ENCODE results near the gene BARX1.
"Not testable (repeated sequence)": the region's sequence is repeated elsewhere in the genome, so short reads cannot be mapped to it uniquely, and the experiment has no call there.

Gene BARX1

DNA sequence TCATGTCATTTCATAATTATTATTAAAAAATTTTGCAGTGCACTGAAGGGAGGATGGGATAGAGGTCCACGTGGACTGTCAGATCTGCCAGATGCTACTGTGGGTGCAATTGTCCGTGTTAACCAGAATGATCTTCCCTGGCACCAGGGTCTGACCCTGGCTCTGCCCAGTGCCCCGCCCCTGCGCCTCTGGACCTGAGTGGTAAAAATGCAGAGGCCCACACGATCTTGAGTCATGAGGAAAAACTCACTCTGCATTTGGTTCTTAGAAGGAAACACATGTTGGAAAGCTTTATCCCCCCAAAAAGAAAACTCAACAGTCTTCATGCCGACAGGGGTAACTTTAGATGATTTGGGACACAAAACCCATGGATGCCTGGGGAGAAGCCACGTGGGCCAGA lies 20.1 kb upstream of the BARX1 start:
- no peaks in the 10 kb centered on the region for H3K4me1 Mint-ChIP-seq (ENCODE audit: low read depth)
- peaks cover 8% of the 10 kb centered on the region for H3K9me3 Mint-ChIP-seq (ENCODE audit: low read depth)
- H3K36me3 Mint-ChIP-seq: peaks cover 4% of the 10 kb centered on the region
- peaks cover 14% of the 10 kb centered on the region for H3K27me3 Mint-ChIP-seq
- no peak overlapping the region for H3K27ac Mint-ChIP-seq
- H3K4me3 Mint-ChIP-seq: no peak overlapping the region

DNA sequence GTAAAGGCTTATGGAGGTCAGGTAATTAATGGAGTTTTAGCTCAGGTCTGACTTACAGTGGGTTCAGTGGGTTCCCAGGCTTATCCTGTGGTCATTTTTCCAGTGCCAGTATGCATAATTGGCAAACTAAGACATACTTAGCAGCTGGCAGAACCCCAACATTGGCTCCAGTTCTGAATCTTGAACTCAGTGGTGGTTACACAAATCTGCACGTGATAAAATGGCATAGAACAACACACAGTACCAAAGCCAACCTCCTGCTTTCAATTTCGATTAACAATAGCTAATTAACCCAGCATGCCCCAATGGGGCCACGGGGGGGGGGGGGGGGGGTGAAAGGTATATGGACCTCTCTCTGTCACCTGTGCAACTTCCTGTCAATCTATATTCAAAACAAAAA lies 19.0 kb upstream of the BARX1 start:
- Mint-ChIP-seq H3K27me3 (peaks cover 8% of the 10 kb centered on the region), H3K9me3 (ENCODE audit: low read depth) (peaks cover 8% of the 10 kb centered on the region), H3K4me1 (ENCODE audit: low read depth) (no peaks in the 10 kb centered on the region)

DNA sequence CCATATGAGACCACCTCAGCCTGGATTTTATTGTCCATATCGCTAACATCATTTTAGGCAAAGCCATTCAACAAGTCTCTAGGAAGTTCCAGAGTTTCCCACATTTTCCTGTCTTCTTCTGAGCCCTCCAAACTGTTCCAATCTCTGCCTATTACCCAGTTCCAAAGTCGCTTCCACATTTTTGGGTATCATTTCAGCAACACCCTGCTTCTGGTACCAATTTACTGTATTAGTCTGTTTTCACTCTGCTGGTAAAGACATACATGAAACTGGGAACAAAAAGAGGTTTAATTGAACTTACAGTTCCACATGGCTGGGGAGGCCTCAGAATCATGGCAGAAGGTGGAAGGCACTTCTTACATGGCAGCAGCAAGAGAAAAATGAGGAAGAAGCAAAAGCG lies 17.5 kb upstream of the BARX1 start:
- H3K27ac Mint-ChIP-seq; H3K27me3 Mint-ChIP-seq; H3K4me3 Mint-ChIP-seq; H3K4me1 Mint-ChIP-seq (ENCODE audit: low read depth); H3K9me3 Mint-ChIP-seq (ENCODE audit: low read depth); H3K36me3 Mint-ChIP-seq: not testable (repeated sequence)

More for the DNA sequence above, 19.0 kb upstream of the BARX1 start:
- no peak overlapping the region for H3K4me3 Mint-ChIP-seq
- no peak overlapping the region for H3K27ac Mint-ChIP-seq
- H3K36me3 Mint-ChIP-seq: peaks cover 4% of the 10 kb centered on the region

DNA sequence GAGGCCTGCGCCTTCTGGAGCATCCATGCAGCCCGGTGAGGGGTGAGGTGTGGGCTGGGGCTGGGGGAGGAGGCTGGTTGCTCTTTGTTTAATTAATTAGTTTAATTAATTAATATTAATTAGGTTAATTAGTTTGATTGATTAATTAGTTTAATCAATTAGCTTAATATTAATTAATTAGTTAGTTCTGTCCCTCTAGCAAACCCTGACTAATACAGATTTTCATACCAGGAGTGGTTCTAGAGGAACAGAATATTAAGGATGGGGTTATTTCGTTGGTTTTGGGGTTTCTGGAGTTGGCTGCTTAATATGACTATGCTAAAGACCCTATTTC lies 14.1 kb upstream of the BARX1 start:
- Mint-ChIP-seq H3K36me3 (peaks cover 2% of the 10 kb centered on the region), H3K4me1 (ENCODE audit: low read depth) (no peaks in the 10 kb centered on the region), H3K27me3 (peaks cover 9% of the 10 kb centered on the region), H3K4me3 (no peak overlapping the region), H3K27ac (no peak overlapping the region), H3K9me3 (ENCODE audit: low read depth) (peaks cover 8% of the 10 kb centered on the region)

DNA sequence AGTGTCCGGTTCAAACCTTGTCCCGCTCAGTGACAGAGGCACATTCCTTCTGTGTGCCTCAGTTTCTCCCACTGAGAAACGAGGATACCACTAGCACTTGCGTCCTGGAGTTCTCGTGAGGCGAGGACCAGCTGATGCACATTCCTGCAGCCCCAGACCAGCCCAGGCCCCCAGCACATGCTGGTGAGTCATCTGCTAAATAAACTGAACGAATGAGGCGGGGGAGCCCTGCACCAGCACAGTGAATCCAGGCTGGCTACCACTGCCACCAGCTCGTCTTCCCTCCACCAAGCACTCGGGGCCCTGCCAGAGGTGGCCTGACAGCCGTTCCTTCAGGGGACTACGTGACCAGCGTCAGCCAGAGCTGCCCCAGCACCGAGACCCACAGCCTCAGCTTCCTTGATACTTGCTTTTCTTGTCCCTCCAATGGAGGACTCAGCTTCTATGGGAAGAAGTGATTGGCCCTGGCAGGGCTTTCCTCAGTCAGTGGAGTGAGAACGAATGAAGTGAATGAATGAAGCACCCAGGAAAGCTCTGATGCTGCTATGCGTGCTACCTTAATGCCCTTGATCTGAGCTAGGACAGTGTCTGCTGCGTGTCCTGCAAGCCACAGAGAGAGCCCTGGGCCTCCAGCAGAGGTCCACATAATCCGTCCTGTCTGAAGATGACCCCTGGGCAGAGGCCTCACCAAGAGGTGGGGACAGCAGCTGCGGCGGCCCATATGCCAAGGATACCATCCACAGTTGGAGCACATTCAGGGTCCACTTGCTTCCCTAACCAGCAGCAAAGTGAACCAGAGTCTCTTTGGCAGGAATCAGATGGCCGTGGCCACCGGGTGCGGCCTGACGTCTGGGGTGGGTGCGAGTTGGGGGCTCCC lies 13.5 kb upstream of the BARX1 start:
- peaks cover 8% of the 10 kb centered on the region for H3K9me3 Mint-ChIP-seq (ENCODE audit: low read depth)
- H3K4me3 Mint-ChIP-seq: no peak overlapping the region
- H3K4me1 Mint-ChIP-seq (ENCODE audit: low read depth): no peaks in the 10 kb centered on the region
- H3K27me3 Mint-ChIP-seq: peaks cover 9% of the 10 kb centered on the region
- H3K36me3 Mint-ChIP-seq: peaks cover 2% of the 10 kb centered on the region
- no peak overlapping the region for H3K27ac Mint-ChIP-seq

DNA sequence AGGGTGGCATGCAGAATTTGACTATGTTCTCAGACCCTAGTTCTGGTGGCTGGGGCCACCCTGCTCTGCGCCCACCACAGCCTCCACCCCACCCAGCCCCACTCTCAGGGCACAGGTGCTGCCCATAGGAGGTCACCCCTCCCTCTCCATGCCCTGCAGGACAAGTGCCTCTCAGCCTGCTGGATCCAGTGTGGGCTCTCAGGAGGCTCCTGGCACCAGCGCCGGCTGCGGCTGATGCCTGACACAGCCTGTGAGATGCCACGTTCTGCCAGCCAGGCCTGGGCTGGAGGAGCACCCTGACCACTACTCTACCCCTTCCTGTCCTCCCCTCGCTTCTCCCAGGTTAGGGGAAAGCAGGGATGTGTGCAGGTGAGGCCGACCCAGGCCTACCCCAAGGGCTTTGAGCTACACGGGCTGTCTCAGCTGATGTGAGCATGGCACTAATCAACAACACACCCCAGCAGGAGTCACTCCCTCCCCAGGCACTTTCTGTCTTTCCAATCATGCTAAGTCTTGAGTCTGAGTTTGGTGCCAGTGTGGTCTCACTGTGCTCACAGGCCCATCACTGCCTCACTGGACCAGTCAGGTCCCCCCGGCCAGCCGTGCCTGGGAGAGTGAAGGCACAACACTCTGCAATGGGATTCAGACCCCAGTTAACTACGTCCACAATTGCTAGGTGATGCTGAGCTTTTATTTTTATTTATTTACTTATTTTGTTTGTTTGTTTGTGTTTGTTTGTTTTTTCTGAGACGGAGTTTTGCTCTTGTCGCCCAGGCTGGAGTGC lies 12.1 kb upstream of the BARX1 start:
- no peak overlapping the region for H3K4me3 Mint-ChIP-seq
- H3K27me3 Mint-ChIP-seq: peaks cover 13% of the 10 kb centered on the region
- H3K27ac Mint-ChIP-seq: no peak overlapping the region
- peaks cover under 1% of the 10 kb centered on the region for H3K9me3 Mint-ChIP-seq (ENCODE audit: low read depth)
- peaks cover 11% of the 10 kb centered on the region for H3K4me1 Mint-ChIP-seq (ENCODE audit: low read depth)
- H3K36me3 Mint-ChIP-seq: no peaks in the 10 kb centered on the region

DNA sequence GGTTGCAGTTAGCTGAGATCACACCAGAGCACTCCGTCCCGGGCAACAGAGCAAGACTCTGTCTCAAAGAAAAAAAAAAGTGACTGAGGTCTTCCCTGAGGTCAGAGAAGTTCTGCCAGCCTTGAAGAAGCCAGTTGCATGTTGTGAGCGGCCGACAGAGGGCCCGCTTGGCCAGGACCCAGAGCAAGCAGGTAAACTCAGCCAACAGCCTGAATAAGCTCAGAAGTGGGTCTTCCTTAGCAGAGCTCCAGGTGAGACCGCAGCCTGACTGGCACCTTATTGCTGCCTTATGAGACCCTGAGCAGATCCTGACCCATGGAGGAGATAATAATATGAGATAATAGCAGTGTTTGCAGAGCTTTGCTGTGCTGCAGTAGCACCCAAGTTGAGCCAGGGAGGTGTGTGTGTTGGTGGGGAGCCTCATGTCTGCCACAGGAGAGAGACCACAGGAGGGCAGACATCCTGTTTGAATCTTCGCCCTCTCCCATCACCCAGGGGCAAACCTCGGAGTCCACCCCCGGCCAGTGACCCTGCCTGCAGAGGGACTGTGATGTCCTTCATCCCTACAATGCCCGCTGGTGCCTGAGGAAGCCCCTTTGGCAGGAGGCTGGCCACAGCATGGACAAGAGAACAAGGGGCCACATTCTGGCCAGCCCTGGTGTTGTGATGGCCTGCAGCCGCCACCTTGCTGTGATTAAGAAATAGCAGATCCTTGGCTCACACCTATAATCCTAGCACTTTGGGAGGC lies 10.8 kb upstream of the BARX1 start:
- no peaks in the 10 kb centered on the region for H3K36me3 Mint-ChIP-seq
- H3K27me3 Mint-ChIP-seq: peaks cover 20% of the 10 kb centered on the region

DNA sequence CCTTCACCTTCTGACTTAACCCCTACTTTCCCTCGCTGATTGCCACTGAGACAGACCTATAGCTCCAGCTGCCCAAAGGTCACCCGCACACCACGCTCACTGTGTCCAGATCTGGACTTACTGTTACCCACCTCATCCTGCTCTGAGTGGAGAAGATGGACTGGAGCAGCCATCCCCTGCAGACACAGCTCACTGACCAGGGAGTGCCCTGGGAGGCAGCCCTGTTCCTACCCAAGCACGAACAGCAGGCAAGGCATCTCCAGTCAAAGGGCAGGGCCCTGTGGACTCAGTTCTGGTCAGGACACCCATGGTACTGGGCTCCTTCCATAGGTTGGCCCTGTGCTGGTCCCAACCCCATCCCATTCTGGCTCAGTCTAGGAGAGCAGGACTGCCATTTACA lies 9.5 kb upstream of the BARX1 start:
- Mint-ChIP-seq H3K9me3 (ENCODE audit: low read depth) (no peaks in the 10 kb centered on the region), H3K4me3 (no peak overlapping the region), H3K27me3 (peaks cover 22% of the 10 kb centered on the region), H3K36me3 (no peaks in the 10 kb centered on the region), H3K4me1 (ENCODE audit: low read depth) (peaks cover 23% of the 10 kb centered on the region), H3K27ac (no peak overlapping the region)

More for the DNA sequence above, 10.8 kb upstream of the BARX1 start:
- H3K4me3 Mint-ChIP-seq: no peak overlapping the region
- peaks cover 17% of the 10 kb centered on the region for H3K4me1 Mint-ChIP-seq (ENCODE audit: low read depth)
- H3K27ac Mint-ChIP-seq: no peak overlapping the region
- H3K9me3 Mint-ChIP-seq (ENCODE audit: low read depth): no peaks in the 10 kb centered on the region

DNA sequence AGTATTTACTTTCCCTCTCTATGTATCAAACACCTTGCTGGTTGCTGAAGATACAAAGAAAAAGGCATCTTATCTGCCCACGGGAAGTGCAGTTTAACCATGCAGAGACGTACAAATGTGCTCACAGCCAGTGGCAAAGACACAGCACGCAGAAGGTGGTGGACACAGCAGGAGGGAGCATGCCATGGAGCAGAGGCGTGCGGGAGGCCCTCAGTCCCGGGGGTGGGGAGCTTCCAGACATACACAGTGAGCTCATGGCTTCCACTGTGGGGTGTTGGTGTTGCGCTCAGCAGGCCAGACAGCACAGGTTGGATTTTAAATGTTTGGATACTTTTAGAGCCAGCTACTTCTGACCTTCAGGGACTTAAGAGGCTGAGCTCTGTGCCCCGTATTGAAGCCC lies 8.8 kb upstream of the BARX1 start:
- peaks cover 27% of the 10 kb centered on the region for H3K4me1 Mint-ChIP-seq (ENCODE audit: low read depth)
- H3K36me3 Mint-ChIP-seq: no peaks in the 10 kb centered on the region
- no peaks in the 10 kb centered on the region for H3K9me3 Mint-ChIP-seq (ENCODE audit: low read depth)
- no peak overlapping the region for H3K4me3 Mint-ChIP-seq
- H3K27me3 Mint-ChIP-seq: peaks cover 23% of the 10 kb centered on the region
- no peak overlapping the region for H3K27ac Mint-ChIP-seq

DNA sequence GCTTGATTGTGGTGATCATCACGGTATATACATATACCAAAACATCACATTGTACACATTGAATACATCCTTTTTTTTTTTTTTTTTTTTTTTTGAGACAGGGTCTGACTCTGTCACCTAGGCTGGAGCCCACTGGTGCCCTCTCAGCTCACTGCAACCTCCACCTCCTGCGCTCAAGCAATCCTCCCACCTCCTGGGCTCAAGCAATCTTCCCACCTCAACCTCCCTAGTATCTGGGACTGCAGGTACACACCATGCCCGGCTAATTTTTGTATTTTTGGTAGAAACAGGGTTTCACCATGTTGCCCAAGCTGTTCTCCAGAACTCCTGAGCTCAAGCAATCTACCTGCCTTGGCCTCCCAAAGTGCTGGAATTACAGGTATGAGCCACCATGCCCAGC lies 8.3 kb upstream of the BARX1 start:
- not testable (repeated sequence) for H3K9me3 Mint-ChIP-seq (ENCODE audit: low read depth); H3K27ac Mint-ChIP-seq; H3K36me3 Mint-ChIP-seq; H3K4me3 Mint-ChIP-seq
- Mint-ChIP-seq H3K4me1 (ENCODE audit: low read depth) (peaks cover 30% of the 10 kb centered on the region), H3K27me3 (peaks cover 26% of the 10 kb centered on the region)

DNA sequence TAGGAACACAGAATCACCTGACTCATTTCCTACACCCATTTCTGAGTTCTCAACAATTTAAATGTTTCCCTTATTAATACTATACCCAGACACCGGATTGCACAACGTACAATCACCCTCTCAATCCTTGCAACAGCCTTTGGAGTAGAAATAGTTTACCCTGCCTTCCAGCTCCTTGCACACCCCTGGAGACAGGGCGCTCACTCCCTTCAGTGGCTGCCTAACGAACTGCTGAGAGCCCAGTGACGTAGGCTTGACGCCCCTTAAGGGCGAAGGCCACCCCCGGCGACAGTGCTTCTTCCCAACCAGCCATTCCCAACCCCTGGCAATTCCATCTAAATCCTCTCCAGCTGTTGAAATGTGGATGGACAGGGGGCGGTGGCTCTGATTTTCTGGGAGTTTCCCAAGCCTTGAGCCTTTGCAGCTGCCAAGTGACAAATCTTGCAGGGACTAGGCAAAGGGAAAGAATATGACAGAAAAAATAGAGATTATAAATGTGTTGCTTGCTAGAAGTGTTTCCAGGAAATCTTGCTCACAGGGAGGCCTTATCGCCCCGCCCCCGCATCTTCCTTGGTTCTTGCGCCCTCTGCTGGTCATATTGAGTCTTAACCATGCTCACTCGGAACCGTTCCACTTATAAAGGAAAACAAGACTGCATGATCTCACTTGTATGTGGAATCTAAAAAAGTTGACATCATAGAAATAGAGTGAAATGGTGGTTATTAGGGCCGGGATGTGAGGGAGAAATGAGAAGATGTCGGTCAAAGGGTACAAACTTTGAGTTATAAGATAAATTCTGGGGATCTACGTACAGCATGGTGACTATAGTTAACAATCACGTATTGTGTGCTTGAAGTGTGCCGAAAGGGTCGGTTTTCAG lies 7.6 kb upstream of the BARX1 start:
- H3K27ac Mint-ChIP-seq: no peak overlapping the region
- no peaks in the 10 kb centered on the region for H3K9me3 Mint-ChIP-seq (ENCODE audit: low read depth)
- H3K4me1 Mint-ChIP-seq (ENCODE audit: low read depth): peaks cover 32% of the 10 kb centered on the region
- peaks cover 27% of the 10 kb centered on the region for H3K27me3 Mint-ChIP-seq
- H3K4me3 Mint-ChIP-seq: peak overlapping the region; percentile 10
- H3K36me3 Mint-ChIP-seq: no peaks in the 10 kb centered on the region

DNA sequence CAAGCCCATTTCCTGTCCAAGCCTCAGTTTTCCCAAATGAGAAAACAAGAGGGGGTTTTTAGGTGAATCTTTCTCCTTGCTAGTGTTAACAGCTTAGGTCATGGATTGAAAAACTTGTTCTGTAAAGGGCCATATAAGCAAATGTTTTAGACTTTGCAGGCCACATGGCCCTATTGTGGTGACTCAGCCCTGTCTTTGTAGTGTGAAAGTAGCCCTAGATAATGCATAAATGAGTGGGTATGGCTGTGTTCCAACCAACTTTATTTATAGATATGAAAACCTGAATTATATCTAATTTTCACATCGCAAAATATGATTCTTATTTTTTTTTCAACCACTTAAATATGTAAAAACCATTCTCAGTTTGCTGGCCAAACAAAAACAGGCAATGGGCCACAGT lies 6.9 kb upstream of the BARX1 start:
- Mint-ChIP-seq H3K4me3 (peak overlapping the region; percentile 27), H3K36me3 (peaks cover 2% of the 10 kb centered on the region), H3K27ac (no peak overlapping the region), H3K9me3 (ENCODE audit: low read depth) (no peaks in the 10 kb centered on the region), H3K4me1 (ENCODE audit: low read depth) (peaks cover 32% of the 10 kb centered on the region), H3K27me3 (peaks cover 33% of the 10 kb centered on the region)

DNA sequence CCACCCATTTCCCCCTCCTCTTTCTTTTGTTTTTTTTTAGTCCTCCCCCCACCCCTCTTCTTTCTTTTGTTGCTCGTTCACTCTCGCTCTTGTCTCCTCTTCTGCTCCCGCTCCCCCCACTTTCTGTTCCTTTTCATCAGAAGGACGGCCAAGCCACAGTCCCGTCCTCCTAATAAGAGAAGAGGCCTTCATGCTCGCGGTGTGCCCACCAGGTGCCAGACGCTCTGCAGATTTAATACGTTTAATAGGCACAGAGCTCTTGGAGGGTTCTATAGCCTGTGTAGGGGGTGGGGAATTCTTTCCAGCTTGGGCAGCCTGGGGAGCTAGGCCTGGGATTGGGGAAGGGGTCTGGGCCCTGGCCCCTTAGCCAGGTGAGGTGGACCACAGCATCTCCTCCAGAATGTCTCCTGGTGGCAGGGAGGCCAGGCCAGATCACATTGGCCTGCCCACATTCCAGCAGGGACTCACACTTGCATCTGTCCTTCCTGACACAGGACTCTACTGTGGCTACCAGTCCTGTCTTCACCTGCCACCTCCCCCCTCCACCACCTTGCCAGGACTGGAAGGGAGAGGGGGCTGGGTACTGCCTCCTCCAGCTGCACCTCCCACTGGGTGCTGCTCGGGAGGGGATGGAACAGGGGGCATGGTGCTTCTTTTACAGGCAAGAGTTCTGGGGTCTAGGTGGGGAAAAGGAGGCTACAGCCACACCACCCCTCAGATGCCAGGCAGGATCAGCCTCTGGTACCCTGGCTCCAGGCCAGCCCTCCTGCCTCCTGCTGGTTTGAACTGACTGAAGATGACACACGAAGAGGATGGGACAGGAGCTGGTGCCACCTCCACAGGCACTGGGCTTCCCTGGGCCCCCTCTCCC lies 6.1 kb upstream of the BARX1 start:
- Mint-ChIP-seq H3K4me1 (ENCODE audit: low read depth) (peaks cover 32% of the 10 kb centered on the region), H3K27me3 (peaks cover 36% of the 10 kb centered on the region), H3K27ac (no peak overlapping the region), H3K36me3 (peaks cover 2% of the 10 kb centered on the region), H3K9me3 (ENCODE audit: low read depth) (no peaks in the 10 kb centered on the region), H3K4me3 (peak overlapping the region; percentile 53)

All from activated naive CD8-positive, alpha-beta T cell (primary cell).